ENCODE results near the gene SLC9A5.

SLC9A5 gene

DNA sequence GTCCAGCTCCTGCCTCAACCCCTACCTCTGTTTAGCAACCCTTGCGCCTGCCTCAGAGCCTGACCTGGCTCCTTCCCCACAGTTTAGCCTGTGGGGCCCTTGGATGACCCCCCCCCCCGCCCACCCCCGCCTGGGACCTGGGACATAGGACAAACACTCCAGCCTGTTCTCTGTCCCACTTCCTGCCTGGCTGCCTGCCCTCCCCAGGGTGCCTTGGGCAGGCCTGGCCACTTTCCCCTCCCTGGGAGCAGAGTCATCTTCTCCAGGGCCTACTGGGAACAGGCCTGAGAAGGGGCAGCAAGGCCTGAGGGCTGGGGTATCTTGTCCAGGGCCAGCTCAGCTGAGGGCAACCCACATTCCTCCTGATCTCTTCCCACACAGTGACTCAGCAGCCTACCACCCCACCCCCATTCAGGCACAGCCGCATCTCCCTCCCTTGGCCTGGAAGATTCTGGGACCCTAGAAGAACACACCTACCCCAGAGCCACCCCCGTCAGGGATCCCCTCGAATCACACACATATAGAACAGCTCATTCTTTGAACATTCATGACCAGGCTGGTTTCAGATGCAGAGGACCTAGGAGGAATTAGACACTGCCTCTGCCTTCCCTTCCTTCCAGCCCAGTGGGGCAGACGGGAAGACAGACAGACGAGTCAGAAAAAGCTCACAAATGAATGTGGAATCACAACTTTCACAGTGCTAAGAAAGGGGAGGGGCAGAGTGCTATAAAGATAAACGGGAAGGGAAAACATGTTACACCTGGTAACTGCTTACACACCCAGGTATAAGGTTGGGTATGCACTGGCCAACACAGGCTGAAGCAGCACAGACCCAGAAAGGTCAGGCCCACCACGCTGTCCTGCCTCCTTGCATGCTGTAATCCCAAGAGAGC lies 7.5 kb upstream of the SLC9A5 start:
- peak; percentile 68 for DNase-seq

DNA sequence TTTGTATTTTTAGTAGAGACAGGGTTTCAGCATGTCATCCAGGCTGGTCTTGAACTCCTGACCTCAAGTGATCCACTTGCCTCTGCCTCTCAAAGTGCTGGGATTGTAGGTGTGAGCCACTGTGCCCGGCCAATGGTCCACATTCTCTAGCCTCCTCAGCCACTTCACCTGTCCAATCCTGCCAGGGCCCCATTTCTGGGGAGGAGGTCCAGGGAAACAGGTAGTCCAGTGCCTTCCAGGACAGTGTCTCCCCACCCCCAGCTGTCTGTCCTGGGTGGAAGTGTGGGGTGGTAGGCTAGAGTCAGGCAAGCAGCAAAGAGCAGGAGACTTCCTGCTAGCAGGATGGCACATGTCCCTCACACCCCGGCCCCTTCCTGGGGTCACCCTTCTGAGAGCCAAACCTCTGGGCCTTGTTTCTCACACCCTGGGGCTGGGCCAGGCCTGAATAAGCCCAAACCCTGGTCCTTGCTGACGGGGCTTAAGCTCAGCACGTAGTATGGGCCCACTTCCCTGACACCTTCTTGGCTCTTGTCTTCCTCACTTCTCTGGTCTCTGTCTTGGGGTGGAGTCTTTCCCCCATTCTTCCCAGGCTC lies 6.5 kb upstream of the SLC9A5 start:
- DNase-seq: no peak

DNA sequence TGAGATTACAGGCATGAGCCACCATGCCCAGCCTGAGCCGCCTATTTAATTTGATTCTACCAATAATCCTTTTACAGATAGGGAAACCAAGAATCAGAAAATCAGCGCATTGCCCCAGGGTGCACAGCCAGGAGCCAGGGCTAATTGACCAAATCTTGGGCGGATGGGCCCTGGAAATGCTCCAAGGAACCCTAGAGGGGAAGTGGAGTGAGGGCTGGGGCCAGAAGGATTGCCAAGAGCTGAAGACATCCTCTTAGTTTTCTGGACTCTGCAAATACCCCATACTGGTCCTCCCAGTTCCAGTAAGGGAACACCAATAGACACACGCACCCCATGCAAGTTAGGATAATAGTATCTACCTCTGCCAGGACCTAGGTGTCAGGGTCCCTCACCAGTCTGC lies 5.3 kb upstream of the SLC9A5 start:
- DNase-seq: no peak

- DNase-seq: peak; percentile 69
Observed at GRCh38 chr16:67244387-67245185, 4.2 kb upstream of the SLC9A5 start.

DNA sequence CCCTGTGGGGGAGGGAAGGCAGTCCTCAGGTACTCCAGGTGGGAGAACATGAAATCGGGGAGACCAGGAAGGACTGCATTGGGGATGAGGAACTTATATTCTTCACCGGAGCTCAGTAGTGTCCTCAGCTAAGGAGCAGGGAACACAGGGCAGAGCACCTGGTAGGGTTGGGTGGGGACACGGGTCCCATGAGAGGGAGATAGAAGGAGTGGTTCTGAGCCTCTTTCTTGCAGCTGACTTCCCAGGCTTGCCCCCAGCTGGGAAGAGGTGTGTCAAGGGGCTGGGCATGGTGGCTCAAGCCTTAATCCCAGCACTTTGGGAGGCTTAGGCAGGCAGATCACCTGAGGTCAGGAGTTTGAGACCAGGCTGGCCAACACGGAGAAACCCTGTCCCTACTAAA lies 3.6 kb upstream of the SLC9A5 start:
- DNase-seq: no peak

DNA sequence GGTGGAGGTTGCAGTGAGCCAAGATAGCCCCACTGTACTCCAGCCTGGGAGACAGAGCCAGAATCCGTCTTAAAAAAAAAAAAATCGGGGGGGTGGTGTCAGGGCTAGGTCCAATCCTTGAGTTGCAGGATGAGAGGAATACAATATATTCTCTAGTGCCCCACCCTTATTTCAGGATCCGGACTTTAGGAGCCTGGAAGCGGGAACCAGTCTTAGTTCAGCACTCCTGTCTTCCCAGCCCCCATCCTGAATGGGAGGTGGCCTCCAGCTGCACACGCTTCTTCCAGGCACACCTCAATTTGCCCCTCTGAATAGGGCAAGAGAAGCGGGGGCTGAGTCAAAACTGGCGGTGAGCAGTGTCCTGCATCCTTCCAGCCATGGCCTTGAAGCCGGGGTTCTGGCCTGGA lies 3.1 kb upstream of the SLC9A5 start:
- no peak for DNase-seq

DNA sequence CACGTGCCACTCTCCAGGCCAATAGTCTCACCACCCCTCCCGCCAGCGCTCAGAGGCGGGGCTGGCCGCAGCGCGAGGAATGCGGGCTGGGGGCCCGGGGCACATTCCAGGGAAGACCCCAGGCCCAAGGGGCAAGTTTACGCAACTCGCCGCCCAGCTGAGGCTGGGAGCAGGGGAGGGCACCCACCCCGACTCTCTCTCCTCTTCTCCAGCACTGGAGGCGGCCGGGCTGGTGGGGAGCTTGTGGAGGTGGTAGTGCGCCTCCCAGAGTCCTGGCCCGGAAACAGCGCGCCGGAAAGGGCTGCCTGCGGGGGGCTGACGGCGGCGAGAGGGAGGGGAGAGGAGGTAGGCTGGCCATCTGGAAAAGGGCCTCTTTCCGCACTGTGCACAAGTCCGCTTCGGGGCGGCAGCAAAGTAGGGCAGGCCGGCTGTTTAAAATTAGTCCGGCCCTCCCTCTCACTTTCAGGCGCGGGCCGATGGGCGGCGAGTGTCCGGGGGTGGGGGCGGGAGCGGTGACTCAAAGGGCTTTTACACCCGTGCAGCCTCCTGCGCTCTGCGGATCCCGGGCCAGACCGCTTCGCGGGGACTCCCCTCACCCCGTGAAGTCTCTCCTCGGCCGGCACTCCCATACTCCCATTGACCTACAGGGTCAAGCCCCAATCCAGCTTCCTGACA lies 2.6 kb upstream of the SLC9A5 start:
- DNase-seq: peak; percentile 62

GRCh38 chr16:67246756-67247191 lies 2.0 kb upstream of the SLC9A5 start:
- no peak for DNase-seq

DNA sequence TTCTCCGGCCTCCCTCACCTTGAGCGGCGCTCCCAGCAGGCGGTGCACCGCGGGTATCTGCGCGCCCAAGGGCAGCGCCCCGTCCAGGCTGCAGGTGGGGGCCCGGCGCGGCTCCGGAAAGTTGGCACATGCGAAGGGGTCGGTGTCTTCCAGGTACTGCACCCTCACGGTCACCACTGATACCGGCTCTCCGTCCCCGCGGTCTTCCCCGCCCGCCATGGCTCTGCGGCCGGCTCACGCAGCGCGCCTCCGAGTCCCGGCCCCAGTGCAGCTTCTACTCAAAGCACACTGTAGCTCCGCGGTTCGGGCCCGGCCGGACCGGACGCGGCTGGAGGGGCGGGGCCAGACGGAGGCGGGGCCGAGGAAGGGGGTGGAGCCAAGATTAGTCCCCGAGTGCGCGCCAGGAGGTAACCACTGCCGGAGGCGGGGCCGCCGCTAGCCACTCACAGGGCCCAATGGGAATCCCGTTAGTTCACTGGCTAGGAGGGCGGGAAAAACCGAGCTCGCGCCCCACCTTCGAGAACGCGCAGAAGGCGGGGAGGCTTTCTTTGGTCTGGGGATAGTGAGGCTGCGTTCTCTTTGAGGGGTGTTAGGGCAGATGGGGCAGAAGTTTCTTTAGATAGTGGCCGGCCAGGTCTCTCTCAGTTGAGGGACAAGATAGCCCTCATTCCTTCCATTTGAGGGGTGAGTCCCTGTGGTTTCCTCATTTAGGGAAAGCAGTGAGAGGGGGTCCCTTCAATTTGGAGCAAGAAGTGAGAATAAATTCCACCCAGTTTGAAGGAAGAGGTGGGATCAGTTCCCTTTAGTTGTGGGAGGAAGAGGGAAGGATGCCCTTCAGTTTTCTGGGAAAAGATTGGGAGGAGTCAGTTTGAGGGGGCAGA lies 1.3 kb upstream of the SLC9A5 start, which contains the start of gene FHOD1:
Gene FHOD1 (minus strand): TSS at position 290 of the 881 bp plus-strand sequence. CDS start 71 bp downstream, at position 219.
- DNase-seq: peak; percentile 93

- no peak for DNase-seq
Observed at GRCh38 chr16:67248073-67248400, 742 bp upstream of the SLC9A5 start.

GRCh38 chr16:67249178-67250044 lies 632 bp downstream of the SLC9A5 start:
- DNase-seq: no peak

- DNase-seq: no peak
Observed at GRCh38 chr16:67250045-67250327, 1.2 kb downstream of the SLC9A5 start.

GRCh38 chr16:67252609-67253497 lies 4.1 kb downstream of the SLC9A5 start:
- DNase-seq: no peak

GRCh38 chr16:67254801-67255552 lies 6.2 kb downstream of the SLC9A5 start:
- no peak for DNase-seq

GRCh38 chr16:67255553-67256221 lies 6.9 kb downstream of the SLC9A5 start:
- no peak for DNase-seq

GRCh38 chr16:67256701-67257230 lies 8.0 kb downstream of the SLC9A5 start:
- no peak for DNase-seq

DNA sequence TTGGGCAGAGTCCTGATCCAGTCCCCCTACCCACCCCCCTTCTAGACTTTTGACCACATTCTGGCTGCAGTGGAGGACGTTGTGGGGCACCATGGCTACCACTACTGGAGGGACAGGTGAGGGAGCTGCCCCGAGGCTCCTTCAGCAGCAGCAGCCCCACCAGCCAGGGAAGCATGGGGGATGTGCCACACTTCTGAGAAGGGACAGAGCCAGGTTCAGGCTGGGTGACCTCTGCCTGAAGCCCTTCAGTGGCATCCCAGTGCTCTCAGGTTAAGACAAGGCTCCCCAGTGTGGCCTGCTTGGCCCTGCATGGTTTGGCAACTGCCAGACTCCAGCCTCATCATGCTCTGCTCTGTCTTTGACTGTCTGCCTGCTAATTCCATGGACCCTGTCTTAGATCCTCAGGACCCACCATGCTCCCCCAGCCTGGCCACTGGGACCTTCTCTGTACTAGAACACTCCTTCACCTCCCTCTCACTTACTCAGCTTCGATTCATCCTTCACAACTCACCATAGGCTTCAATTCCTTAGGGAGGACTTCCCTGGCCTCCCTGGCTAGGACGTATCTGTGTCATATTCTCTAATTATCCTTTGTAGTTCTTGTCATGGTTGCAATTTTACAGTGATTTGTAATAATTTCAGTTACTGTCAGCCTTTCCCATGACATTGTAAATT lies 8.8 kb downstream of the SLC9A5 start:
- no peak for DNase-seq
